Erythroblast (primary cell): Measurements from ENCODE around the gene CUL1.

Source experiments
- GATA1 ChIP-seq: IDR thresholded peaks from 2 replicates; pipeline ENCODE4 v1.6.1; 2011; ENCODE audit warnings: low read depth, mild to moderate bottlenecking, control low read depth, low read length, moderate library complexity
- POLR2A ChIP-seq: IDR thresholded peaks from 2 replicates; pipeline ENCODE4 v1.6.1; 2011; ENCODE audit warnings: mild to moderate bottlenecking, low read length

DNA sequence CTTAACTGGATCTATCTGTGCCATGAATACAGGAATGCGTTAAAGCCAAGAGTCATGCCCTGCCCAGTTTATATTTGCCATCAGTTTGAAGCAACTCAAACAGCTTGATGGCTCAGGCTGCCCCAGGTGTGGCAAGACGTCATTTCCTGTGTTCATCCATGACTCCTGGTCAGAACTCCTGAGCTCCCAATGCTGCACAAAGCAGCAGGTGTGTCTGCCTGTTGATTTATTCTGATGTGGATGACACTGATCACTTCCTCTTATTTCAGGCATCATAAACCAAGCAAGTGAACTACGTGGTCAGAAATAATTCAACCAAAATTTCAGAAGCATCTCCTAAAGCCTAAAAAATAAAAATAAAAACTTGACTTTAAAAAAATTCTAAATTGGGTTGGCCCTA lies 116.9 kb downstream of the CUL1 start:
- TF ChIP-seq POLR2A = no peak
- no peak for TF ChIP-seq GATA1
